ENCODE results near the gene TUBD1.
A peak's percentile ranks its signal among the peaks of the same experiment; 100 is the strongest.
"Not testable (repeated sequence)": the region's sequence is repeated elsewhere in the genome, so short reads cannot be mapped to it uniquely, and the experiment has no call there.

Gene TUBD1

DNA sequence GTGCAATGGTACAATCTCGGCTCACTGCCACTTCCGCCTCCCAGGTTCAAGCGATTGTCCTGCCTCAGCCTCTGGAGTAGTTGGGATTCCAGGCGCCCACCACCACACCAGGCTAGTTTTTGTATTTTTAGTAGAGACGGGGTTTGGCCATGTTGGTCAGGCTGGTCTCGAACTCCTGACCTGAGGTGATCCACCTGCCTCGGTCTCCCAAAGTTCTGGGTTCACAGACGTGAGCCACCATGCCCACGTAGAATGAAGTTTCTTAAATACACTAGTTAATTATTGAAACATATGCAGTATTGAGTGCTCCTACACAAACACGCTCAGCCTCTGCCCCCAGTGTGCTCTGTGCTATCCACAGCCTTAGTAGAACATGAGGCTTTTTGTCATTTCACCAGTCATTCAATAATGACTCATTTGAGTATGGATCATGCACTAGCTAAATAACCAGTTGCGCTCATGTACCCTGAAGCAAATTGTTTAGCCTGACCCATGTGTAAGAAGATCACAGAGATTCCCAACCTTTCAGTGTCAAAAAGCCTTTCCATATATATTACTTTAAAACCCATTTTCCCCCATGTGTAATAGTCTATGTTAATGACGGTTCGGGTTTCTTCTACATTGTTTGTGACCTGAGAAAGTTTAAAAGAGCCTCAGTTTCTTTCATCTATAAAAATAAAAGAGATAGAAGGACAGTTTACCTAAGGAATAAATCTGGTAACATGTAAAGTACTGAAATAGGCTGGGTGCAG is 49.7 kb downstream of the TUBD1 start:
- peak; percentile 70 for DNase-seq

DNA sequence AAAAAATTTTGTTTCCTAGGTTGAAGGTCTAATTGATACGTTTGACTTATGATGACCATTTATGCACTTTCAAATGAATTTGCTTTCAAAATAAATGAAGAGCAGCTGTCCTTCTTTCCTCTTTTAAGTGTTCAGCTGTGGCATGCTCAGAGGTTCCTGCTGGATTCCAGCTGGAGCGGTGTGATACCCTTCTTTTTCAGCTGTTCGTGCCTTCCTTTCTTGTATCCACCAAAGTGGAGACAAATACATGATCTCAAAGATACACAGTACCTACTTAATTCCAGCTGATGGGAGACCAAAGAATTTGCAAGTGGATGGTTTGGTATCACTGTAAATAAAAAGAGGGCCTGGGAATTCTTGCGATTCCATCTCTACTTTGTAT is 50.9 kb downstream of the TUBD1 start:
- DNase-seq: not testable (repeated sequence)

DNA sequence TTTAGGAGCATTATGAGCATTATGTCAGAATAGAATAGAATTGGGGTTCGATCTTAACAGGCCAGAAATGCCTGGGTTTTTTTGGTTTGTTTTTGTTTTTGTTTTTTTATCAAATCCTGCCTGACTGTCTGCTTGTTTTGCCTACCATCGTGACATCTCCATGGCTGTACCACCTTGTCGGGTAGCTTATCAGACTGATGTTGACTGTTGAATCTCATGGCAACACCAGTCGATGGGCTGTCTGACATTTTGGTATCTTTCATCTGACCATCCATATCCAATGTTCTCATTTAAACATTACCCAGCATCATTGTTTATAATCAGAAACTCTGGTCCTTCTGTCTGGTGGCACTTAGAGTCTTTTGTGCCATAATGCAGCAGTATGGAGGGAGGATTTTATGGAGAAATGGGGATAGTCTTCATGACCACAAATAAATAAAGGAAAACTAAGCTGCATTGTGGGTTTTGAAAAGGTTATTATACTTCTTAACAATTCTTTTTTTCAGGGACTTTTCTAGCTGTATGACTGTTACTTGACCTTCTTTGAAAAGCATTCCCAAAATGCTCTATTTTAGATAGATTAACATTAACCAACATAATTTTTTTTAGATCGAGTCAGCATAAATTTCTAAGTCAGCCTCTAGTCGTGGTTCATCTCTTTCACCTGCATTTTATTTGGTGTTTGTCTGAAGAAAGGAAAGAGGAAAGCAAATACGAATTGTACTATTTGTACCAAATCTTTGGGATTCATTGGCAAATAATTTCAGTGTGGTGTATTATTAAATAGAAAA is 51.5 kb downstream of the TUBD1 start:
- DNase-seq: peak; percentile 77

DNA sequence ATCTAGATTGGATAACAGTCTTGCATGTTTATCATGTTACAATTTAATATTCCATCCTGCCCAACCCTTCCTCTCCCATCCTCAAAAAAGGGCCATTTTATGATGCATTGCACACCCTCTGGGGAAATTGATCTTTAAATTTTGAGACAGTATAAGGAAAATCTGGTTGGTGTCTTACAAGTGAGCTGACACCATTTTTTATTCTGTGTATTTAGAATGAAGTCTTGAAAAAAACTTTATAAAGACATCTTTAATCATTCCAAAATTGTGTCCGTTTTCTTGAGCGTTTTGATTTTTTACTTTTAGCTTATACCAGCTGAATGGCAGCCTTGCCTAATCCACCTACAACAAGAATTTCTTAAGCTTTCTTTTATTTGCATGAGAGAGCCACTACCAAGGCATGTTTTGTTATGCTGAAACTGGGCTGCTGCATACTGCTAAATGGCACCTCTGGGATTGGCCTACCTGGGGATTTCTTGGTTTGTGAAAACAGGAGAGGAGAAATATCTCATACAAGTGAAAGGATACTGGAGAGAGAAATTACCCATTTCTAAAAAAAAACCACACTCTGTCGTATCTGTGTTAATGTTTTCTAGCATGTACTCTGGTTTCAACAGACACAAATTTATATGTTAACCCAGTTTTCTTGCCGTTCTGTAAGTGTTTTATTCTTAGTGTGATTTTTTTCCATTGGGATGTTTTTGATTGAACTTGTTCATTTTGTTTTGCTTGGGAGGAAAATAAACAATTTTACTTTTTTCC is 52.2 kb downstream of the TUBD1 start:
- DNase-seq: peak; percentile 66

DNA sequence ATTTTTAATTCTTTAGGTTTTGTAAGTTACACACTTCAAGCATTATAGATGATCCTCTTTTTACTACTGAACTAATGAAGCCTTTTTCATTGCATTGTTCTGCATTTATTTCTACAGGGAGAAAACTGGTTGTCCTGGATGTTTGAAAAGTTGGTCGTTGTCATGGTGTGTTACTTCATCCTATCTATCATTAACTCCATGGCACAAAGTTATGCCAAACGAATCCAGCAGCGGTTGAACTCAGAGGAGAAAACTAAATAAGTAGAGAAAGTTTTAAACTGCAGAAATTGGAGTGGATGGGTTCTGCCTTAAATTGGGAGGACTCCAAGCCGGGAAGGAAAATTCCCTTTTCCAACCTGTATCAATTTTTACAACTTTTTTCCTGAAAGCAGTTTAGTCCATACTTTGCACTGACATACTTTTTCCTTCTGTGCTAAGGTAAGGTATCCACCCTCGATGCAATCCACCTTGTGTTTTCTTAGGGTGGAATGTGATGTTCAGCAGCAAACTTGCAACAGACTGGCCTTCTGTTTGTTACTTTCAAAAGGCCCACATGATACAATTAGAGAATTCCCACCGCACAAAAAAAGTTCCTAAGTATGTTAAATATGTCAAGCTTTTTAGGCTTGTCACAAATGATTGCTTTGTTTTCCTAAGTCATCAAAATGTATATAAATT is 53.0 kb downstream of the TUBD1 start:
- peak; percentile 38 for DNase-seq

DNA sequence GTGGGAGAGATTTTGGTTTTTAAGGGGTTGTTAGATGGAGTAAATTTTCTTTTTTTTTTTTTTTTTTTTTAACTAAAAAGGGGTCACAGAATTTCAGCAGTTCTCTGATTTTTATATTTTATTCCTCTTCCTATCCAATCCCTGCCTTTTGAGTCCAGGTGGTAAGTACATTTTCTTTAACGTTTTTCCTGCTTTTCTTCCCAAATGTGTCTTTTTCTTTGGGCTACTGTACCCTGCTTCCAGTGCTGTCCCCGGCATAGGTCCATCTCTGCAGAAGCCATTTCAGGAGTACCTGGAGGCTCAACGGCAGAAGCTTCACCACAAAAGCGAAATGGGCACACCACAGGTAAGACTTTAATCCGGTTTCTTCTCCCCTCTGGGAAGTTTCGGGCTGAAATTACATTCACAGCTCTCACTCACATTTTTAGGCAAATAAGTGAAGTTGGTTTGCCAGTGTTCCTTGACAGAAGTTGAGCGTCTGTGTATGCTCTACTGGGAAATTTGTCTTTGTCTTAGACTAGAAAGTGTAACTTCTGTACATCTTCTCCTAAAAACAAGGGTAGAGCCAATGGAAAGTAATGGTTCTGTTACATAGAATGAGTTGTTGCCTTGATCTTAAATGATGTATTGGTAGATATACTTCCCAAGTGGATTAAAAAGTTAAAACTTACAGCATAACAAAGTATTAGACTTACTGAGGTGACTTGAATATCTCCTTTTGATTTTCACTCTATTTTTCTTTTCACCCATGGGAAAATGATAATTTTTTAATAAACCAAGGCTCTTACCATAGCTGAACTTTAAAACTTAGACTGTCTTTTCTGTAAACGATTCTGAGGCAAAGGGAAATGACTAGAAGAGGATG is 54.5 kb downstream of the TUBD1 start:
- DNase-seq: peak; percentile 64

DNA sequence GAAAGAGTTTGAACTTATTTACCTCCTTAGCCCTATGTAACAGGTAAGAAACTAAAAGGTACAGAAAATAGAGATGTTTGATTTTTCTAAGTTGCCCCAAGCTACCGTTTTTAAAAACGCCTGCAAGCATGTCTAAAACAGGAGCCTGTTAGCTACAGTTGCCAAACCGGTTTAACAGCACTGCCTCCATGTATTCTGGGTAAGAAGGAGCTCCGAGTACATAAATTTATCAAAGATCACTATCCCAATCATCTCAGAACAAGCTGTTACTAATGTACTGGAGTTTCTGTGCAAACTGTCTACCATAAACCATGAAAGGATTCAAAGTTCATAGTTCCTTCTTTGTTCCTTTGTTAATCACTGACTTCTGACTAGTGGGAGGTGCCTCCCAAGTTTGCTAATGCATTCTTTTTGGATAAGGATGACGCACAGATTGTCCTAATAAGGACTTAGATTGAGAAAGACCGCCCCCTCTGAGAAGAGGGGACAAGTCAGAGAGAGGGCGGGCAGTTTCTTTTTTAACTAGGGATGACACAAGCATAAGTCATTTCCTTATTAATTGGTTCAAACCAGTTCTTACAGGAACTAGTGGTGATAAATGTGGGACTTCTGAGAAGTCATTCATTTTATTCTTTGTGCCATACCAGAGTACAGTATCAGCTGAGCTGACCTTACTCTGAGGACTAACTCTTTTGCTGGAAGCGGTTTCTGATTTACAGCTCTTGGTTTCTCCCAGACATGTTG is 55.3 kb downstream of the TUBD1 start:
- peak; percentile 96 for DNase-seq

DNA sequence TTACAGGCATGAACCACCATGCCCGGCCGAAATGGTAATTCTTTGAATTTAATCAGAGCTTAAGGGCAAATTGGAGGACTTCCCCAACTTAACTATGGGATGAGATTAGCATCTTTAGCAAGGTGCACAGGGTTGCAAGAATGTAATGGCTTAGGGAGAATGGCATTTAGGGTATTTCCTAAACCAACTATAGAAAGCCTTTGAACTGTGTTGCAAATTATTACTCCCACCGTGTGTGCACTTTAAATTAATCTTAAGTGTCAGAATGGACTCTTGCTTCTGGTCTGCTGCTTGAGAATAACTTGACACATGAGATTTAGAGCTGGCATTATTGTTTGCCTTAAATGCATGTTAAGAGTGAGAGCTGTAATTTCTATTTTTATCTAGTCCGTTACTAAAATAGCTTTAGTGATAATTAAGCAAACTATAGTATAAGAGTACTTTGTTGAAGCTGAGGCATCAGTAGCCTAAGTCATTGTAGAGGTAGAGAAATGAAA is 59.8 kb downstream of the TUBD1 start:
- peak; percentile 37 for DNase-seq

DNA sequence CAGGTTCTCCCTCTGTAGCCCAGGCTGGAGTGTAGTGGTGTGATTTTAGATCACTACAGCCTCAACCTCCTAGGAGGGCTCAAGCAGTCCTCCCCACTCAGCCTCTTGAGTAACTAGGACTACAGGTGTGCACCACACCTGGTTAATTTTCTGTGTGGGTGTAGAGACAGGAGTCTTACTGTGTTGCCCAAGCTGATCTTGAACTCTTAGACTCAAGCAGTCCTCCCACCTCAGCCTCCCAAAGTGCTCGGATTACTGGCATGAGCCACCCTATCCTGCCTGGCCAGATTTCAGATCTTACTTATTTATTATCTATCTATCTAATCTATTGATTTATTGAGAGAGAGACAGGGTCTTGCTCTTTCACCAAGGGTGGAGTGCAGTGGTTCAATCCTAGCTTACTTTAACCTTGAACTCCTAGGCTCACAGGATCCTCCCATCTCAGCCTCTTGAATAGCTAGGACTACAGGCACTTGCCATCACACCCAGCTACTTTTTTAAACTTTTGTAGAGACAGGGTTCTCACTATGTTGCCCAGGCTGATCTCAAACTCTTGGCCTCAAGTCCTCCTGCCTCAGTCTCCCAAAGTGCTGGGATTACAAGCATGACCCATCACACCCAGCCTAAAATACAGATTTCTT is 61.8 kb downstream of the TUBD1 start:
- no peak for DNase-seq

DNA sequence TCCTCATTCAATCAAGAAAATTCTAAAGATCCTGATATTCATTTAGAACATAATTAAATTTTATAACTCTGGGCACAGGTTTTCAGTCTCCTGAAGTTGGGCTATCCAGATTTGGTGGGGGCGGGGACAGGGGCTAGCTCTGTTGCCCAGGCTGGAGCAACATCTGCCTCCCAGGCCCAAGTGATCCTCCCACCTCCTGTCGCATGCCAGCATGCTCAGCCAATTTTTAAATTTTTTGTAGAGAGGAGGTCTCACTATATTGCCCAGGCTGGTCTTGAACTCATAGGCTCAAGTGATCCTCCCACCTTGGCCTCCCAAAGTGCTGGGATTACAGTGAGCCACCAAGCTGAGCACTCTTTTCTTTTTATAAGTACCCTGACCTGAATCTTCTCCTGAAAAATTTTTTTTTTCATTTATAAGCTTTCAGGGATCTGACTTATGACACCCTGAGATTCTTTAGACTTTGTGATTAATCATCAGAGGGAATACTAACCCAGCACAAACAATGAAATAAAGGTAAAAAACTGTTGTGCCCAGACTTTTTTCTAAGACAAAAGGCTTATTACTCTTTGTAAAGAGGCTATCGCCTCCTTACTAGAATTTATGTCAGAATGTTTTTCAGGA is 62.6 kb downstream of the TUBD1 start:
- DNase-seq: no peak

DNA sequence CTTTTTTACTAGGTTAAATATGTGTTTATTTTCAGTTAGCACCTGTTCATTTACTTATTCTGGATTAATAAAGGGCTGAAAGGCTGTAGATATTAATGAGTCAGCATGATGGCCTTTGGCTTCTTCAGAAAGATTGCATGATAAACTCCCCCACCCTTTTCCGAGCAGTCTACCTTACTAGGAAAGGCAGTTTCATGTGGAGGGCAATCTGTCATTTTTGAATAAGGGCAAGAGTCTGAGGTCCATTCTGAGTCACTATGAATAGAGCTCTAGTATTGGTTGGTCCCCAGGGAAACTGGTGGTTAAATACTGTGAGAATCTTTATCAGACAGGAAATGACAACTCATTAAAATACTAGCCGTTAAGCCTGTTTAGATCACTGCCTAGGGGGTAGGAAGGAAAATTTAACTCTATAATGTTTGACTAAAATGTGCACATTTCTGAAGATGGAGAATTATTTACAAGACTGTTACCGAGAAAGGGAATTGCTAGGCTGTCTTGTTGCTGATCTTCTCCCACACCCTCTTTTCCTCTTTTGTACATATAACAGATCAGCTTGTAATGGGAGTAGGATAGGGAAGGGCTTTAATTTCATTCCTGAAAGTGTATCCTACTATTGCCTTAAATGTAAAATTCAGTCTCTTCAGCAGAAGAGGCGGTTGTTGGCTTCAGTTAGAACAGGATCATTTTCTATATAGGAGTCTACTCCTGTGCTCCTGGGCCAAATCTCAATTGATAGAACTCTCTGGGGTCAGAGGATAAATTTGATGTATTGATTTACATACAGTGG is 63.3 kb downstream of the TUBD1 start:
- peak; percentile 89 for DNase-seq

DNA sequence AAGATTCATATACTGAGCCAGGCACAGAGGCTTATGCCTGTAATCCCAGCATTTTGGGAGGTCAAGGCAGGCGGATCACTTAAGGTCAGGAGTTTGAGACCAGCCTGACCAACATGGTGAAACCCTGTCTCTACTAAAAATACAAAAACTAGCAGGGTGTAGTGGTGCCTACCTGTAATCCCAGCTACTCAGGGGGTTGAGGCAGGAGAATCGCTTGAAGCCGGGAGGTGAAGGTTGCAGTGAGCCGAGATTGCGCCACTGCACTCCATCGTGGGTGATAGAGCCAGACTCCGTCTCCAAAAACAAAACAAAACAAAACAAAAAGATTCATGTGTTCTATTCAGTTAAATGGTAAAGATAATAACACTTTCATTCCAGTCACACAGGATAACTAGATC is 63.9 kb downstream of the TUBD1 start:
- DNase-seq: peak; percentile 55

DNA sequence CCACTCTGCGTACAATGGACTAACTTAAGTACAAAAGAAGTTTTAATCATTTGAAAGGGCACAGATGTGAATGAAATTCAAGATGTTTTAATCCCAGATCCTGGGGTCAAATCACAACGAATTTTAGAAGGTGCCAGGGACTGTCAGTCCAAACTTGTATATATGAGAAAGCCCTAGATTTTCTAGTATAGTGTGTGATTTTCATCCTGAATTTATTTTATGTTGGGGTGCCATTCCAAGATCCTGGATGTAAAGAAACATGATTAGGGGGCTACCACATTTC is 64.3 kb downstream of the TUBD1 start:
- no peak for DNase-seq

DNA sequence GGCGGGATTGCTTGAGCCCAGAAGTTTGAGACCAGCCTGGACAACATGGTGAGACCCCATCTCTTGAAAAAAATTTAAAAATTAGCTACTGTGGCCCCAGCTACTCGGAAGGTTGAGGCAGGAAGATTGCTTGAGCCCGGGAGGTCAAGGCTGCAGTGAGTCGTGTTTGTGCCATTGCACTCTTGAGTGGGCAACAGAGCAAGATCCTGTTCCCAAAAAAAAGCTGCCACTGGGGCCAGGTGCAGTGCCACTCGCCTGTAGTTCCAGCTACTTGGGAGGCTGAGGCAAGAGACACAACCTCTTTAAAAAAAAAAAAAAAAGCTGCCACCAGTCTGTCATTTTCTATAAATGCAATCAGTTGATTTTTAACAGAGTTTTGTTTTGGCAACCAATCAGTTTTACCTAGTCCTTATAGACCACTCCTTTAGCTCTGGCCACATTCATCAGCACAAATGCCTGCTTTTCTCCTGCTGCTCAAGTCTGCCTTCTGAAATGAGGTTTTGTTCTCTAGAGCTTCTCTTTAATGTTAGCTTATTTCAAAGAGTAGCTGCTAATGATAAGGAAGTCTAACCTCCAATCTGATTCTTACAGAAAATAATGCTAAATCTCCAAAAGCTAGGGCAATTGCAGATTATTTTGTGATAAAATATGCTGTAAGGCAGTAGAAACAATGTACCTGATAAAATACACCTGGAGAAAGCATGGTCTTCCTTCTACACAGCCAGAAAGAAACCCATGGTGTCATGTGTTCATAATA is 64.8 kb downstream of the TUBD1 start:
- DNase-seq: peak; percentile 67

DNA sequence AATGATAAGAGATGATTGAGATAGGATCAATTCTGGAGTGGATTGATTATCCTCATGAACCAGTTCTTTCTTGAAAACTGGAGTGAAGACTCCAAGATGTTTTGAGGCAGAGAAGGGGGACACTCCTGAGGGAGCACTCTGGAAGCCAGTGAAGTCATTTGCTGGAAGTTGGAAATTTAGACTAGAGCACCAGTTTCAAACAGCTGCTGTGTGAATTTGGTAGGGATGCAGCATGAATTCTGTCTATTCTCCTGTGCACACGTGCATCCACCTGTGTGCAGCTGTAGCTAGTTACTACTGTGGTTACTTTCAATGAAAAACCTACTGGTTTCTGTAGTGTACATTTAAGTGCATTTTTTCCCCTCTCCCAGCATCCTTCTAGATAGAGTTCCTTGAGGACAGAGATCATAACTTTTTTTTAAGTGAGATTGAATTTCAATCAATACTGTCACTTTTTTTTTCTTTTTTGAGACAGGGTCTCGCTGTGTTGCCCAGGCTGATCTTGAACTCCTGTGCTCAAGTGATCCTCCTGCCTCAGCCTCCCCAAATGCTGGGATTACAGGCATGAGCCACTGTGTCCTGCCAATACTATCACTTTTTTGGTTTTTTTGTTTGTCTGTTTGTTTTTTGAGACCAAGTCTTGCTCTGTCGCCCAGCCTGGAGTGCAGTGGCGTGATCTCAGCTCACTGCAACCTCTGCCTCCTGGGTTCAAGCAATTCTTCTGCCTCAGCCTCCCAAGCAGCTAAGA is 65.9 kb downstream of the TUBD1 start:
- no peak for DNase-seq

DNA sequence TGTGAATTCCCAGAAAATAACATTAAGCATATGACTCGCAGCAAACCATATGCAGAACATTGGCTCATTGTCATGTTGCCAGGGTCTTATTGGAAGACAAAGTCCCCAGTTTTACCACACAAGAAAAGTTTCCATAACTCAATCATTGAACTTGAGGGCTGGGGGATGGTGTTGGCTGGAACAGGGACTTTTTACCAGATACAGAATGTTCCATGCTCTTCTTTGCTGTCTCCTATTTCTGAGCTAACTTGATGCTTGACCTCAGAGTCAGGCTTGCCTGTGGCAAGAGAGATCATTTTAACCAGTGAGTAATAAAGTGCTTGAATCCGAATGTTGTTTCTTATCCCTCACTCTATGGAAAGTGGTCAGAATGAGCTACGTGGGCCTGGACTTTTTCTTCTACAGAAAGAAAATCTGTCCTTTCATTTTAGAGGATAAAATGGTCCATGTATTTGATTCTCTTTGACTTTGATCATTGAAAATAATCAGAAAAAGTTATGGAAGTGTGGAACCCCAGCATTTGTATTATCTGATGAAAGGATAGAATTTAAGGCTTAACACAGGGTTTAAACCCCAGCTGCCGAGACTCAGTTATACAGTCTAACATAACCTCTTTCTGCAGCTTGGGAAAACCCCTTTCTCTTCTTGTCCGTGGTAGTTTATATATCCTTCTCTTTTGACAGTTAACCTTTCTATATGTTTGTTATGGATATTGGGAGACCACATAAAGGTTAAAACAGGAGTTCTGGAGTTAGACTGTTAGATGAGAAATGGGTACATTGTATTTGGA is 67.0 kb downstream of the TUBD1 start:
- DNase-seq: peak; percentile 49

DNA sequence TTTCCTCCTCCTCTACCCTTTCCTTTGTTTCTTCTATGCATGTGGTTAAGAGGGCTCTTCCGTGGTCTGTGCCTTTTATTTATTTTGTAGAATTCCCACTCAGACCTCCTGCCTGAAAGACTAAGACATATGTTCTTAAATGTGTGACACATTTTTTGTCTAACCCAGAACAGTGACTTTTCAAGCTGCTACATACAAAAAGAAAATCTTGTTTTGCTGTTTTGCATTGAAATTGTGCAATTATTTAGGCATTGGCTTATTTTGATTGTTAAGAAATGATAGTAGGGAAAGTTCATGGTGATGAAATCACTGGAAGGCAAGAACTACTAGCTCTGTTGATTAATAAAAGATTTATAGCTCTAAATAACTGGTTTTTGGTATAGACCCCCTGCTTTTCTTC is 76.8 kb downstream of the TUBD1 start:
- DNase-seq: no peak
